Epithelial cell of proximal tubule (primary cell): Measurements from ENCODE around the gene CSNK1G3. TPM values are rescaled to one million over a fixed set of nuclear protein-coding genes. Genes with fewer than 3 reads are reported as not detected.
"Not testable (repeated sequence)": the region's sequence is repeated elsewhere in the genome, so short reads cannot be mapped to it uniquely, and the experiment has no call there.

ENCODE experiments used
- DNase-seq: peaks from one replicate; pipeline ENCODE4 v3.0.0-alpha.2; 2011; ENCODE audit warnings: low read depth
- H3K4me3 ChIP-seq: 2 replicates; pipeline ENCODE4 v1.5.1; 2011; ENCODE audit warnings: low read depth, mild to moderate bottlenecking, low read length
- total RNA-seq: library from RNA; depleted of rRNA; stranded (reverse); fragments of >200 nt; gene quantifications from 2 replicates; pipeline ENCODE4 v1.2.3, GENCODE V29; 2015
- TF ChIP-seq, protein P1 (sequence below): conservative IDR thresholded peaks from 2 replicates; pipeline ENCODE4 v1.5.1; 2012; ENCODE audit warnings: low read depth, mild to moderate bottlenecking, low read length

Gene CSNK1G3
- total RNA-seq, 1 donor from 2014 or later: 25.5 TPM

- no peak overlapping the region for H3K4me3 ChIP-seq
- TF ChIP-seq, protein P1, sequence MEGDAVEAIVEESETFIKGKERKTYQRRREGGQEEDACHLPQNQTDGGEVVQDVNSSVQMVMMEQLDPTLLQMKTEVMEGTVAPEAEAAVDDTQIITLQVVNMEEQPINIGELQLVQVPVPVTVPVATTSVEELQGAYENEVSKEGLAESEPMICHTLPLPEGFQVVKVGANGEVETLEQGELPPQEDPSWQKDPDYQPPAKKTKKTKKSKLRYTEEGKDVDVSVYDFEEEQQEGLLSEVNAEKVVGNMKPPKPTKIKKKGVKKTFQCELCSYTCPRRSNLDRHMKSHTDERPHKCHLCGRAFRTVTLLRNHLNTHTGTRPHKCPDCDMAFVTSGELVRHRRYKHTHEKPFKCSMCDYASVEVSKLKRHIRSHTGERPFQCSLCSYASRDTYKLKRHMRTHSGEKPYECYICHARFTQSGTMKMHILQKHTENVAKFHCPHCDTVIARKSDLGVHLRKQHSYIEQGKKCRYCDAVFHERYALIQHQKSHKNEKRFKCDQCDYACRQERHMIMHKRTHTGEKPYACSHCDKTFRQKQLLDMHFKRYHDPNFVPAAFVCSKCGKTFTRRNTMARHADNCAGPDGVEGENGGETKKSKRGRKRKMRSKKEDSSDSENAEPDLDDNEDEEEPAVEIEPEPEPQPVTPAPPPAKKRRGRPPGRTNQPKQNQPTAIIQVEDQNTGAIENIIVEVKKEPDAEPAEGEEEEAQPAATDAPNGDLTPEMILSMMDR: no peak
- DNase-seq: no peak
These were observed 33.4 kb upstream of the CSNK1G3 start for GRCh38 chr5:123478546-123478945.

DNA sequence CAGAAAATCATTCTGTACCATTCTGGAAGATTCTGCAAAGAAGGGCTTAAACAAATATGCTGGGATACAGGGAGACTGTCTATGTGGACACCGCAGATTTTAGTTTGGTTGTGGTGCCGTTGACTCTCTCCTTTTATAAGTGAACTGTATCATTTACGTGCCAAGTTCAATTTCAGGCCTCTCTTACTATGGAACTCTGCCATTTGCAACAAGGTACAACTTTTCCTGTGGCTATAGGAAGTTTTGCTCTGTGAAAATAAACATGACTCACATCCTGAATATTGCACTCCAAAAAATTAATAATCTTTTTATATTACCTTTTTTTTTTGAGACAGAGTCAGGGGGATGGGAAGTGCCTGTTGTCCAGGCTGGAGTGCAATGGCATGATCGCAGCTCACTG, 29.7 kb upstream of the CSNK1G3 start:
- DNase-seq: no peak
- H3K4me3 ChIP-seq: no peak overlapping the region
- TF ChIP-seq, protein P1: no peak

DNA sequence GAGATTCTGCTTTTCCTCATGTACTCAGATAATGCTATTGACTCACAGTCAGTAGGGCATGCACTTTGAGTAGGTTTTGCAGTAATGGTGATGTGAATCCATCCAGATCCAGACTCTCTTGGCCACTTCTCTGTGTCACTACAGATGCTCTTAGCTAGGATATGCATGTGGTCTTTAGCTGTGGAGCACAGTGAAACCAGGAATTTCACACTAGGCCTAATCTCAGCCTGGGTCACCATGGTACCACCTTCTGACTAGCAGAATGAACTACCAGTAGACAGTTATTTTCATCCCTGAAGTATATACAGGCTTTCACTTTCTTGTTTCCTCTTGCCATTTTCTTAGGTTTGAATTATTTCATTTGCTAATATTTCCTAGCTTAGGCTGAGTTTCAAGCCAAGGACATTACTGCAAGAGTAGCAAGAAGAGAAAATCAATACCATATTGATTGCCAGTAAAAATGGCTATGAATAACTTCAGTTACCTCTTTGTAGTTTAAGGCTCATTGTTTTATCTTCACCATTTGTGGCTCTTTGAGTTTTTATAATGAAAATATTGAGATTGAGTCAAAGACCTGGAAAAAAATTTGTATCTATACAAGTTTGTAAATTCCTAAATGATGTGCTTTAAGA, 28.4 kb upstream of the CSNK1G3 start:
- DNase-seq: no peak
- H3K4me3 ChIP-seq: no peak overlapping the region
- TF ChIP-seq, protein P1: no peak

DNA sequence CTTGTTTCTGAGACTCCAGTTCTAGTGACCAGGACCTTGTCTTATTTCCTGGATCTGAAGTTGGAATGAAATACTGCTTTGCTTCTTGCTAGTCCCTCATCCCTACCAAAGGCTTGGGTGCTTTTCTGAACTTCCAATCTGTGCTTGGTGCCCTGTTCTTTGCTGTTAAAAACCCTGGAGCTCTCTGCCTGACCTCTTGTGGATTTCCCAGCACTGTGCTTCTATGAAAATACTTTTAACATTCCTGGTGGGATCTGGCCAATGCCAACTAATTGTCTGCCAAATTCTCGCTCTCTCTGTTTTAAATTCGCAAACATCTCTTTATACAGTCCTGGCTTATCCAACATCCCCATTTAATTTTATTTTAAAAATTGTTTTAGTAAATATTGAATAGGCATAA, 26.7 kb upstream of the CSNK1G3 start:
- DNase-seq: no peak
- no peak overlapping the region for H3K4me3 ChIP-seq
- TF ChIP-seq, protein P1: no peak

DNA sequence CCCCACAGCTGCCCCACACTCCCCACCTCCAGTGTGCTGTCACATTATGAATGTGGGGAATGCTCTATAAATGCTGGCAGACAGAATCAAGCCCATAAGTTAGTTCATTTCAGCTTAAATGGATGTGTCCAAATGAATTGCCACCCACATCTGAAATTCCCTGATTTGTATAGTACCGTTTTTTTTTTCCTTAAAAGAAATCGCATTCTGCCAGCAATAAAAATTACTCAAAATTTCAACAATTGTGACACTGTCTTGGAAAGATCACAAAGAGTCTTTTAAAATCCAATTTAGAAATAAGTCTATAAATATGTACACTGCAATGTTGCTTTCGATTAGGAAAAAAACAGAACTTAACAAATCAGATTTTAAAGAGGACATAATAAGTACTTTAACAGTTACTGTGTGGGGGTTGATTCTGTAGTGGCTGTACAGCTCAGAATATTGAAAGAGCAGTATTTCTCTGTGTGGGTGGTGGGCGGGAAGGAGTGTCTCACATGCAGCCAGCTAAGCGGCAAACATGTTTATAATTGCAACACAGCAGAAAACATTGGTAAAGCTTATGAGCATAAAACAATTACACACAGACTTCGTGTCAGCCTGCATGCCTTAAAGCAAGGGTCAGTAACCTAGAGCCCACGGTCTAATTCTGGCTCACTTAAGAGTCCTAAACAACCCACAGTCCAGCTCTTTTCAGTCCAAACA, 24.9 kb upstream of the CSNK1G3 start:
- H3K4me3 ChIP-seq: no peak overlapping the region
- DNase-seq: no peak
- TF ChIP-seq, protein P1: no peak

DNA sequence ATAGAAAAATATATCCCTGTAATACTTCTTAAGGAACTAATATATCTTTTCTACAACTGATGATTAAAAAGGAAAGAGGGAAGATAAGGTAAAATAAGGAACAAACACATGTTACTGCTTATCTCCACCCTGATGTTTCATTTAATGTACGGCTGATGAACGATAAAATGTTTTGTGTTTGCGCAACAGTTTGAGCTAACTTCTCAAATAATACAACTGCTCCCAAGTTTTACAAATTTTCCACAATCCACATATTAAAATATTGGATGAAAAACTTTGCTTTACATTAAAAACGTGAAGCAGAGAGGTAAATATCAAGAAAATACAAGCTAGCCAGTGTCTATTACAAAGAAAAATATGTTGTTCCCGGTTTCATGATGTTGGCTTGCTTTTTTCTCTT, 21.0 kb upstream of the CSNK1G3 start:
- H3K4me3 ChIP-seq: no peak overlapping the region
- no peak for DNase-seq
- TF ChIP-seq, protein P1: no peak

DNA sequence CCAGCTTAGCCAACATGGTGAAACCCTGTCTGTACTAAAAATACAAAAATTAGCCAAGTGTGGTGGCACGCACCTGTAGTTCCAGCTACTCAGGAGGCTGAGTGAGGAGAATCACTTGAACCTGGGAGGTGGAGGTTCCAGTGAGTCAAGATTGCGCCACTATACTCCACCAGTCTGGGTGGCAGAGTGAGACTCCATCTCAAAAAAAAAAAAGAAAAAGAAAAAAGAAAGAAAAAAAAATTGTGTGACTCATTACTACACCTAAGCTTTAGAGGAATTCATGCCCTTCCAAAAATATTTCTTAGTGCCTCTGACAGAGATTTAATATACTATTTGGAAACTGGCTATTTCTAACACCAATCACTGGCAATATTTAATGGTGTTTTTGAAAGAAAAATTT, 16.8 kb upstream of the CSNK1G3 start:
- DNase-seq, H3K4me3 ChIP-seq: not testable (repeated sequence)
